Testis (tissue), 3 donors: Measurements from ENCODE around the gene FBL. TPM values are rescaled to one million over a fixed set of nuclear protein-coding genes. Genes with fewer than 3 reads are reported as not detected.

Source experiments
- DNase-seq: peaks from one replicate; pipeline ENCODE4 v3.0.0-alpha.2; 2019
- H3K27ac ChIP-seq, 2 donors: fragments of 200-600 bp; sonication (generic); one replicate each; pipeline ENCODE4 v1.5.1; 2019
- H3K27me3 ChIP-seq: fragments of 200-600 bp; sonication (generic); one replicate; pipeline ENCODE4 v1.5.1; 2019
- H3K36me3 ChIP-seq: fragments of 200-600 bp; sonication (generic); one replicate; pipeline ENCODE4 v1.5.1; 2017; ENCODE audit warnings: low read depth; ENCODE audit errors: missing control alignments
- H3K4me1 ChIP-seq: fragments of 200-600 bp; sonication (generic); one replicate; pipeline ENCODE4 v1.5.1; 2019
- H3K4me3 ChIP-seq, 2 donors: fragments of 200-600 bp; sonication (generic); one replicate each; pipeline ENCODE4 v1.5.1; 2017 to 2019
- H3K9me3 ChIP-seq: fragments of 200-600 bp; sonication (generic); one replicate; pipeline ENCODE4 v1.5.1; 2017
- POLR2A ChIP-seq: fragments of 450-650 bp; IDR thresholded peaks from one replicate; pipeline ENCODE4 v1.6.1; 2017; ENCODE audit warnings: antibody characterized with exemption, mild to moderate bottlenecking, moderate library complexity
- WGBS, 2 donors: methylation state at CpG; one replicate each; pipeline ENCODE4 v1.1.5; 2018; 5-methylcytosine and 5-hydroxymethylcytosine counted together
- intact Hi-C: fragments of 100-400 bp; cut with DNase I; formaldehyde crosslinking; loops from one replicate; pipeline ENCODE4 v1.15.1; 2023; ENCODE audit warnings: low total_unique reads
- polyA plus RNA-seq: library from polyadenylated mRNA; stranded (reverse); fragments of 350-450 nt; fragmentation: Illumina TruSeq; extraction: RNeasy Lipid Tissue Mini Kit (QIAGEN cat#74804); gene quantifications from one replicate; pipeline ENCODE4 v1.2.3, GENCODE V29; 2014; ENCODE audit warnings: low read depth, low replicate concordance; ENCODE audit not compliant: insufficient read depth
- total RNA-seq, 2 donors: library from RNA; depleted of rRNA; stranded (reverse); fragments of >200 nt; gene quantifications; one replicate each; pipeline ENCODE4 v1.2.3, GENCODE V29; 2016
- TF ChIP-seq, protein P1 (sequence below), 3 experiments: fragments of 450-650 bp in 2 of 3; fragments of 200-600 bp in 1 of 3; sonication (generic) in 1 of 3; IDR thresholded peaks; one replicate each; pipeline ENCODE4 v1.5.1; 2016 to 2019; ENCODE audit warnings: antibody characterized with exemption in 3 of 3, mild to moderate bottlenecking in 2 of 3, moderate library complexity in 1 of 3

FBL gene
- total and polyA plus RNA-seq, 3 donors from 2014 or later: 236 to 303 (median 301) TPM

DNA sequence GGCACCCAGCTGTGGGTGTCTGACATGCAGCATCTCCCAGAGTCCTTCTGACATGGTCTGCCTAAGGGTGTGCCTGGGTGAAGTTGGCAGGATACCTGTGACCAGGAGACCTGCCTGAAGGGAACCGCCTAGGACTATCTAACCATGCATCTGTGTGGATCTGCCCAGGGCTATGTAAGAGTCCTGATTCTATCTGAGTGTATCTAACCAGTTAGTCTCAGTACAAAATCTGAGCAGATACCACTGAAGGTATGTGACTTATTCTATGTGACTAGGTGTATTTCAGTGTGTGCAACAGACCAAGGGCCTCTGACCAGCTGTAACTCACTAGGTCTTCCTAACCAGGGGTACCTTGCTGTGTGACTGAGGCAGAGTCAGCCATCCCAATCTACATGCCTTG is 28.2 kb upstream of the FBL start:
- WGBS, 2 donors: 100% methylated on average over 1 of the region's 1 CpG; no CpG with 5 or more reads in 1 of the 2 donors
- H3K36me3 ChIP-seq: no peaks in the 10 kb centered on the region
- TF ChIP-seq, protein P1, sequence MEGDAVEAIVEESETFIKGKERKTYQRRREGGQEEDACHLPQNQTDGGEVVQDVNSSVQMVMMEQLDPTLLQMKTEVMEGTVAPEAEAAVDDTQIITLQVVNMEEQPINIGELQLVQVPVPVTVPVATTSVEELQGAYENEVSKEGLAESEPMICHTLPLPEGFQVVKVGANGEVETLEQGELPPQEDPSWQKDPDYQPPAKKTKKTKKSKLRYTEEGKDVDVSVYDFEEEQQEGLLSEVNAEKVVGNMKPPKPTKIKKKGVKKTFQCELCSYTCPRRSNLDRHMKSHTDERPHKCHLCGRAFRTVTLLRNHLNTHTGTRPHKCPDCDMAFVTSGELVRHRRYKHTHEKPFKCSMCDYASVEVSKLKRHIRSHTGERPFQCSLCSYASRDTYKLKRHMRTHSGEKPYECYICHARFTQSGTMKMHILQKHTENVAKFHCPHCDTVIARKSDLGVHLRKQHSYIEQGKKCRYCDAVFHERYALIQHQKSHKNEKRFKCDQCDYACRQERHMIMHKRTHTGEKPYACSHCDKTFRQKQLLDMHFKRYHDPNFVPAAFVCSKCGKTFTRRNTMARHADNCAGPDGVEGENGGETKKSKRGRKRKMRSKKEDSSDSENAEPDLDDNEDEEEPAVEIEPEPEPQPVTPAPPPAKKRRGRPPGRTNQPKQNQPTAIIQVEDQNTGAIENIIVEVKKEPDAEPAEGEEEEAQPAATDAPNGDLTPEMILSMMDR (IDR thresholded peaks at IDR 0.05): no peak
- TF ChIP-seq POLR2A: no peak
- H3K27ac ChIP-seq: no peak overlapping the region
- H3K9me3 ChIP-seq: no peaks in the 10 kb centered on the region
- H3K27me3 ChIP-seq: no peaks in the 10 kb centered on the region
- intact Hi-C loops: no loop called here
- no peak for DNase-seq
- no peak overlapping the region for H3K4me3 ChIP-seq
- no peaks in the 10 kb centered on the region for H3K4me1 ChIP-seq

DNA sequence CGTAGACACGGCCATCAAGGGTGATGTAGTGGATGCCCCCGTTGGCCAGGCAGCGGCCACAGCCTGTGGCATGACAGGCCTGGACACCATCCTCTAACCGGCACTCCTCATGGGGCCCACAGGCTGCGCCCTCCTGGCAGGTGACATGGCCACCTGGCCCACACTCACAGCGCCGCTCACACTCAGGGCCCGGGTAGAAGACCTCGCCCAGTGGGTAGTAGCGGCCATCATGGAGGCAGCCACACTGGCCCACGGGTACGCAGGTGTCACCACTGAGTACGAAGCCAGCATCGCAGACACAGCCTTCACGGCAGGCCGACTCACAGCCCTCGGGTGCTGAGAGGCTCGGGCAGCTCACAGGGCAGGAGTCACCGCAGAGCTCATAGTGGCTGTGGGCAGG is 27.2 kb upstream of the FBL start:
- intact Hi-C loops: no loop called here
- Histone ChIP-seq H3K27ac (no peak overlapping the region), H3K4me1 (no peaks in the 10 kb centered on the region), H3K36me3 (no peaks in the 10 kb centered on the region), H3K27me3 (no peaks in the 10 kb centered on the region), H3K9me3 (no peaks in the 10 kb centered on the region), H3K4me3 (no peak overlapping the region)
- TF ChIP-seq POLR2A: no peak
- TF ChIP-seq, protein P1 (IDR thresholded peaks at IDR 0.05): no peak
- no peak for DNase-seq
- 90 to 93% methylated on average over 7 to 20 of the region's 20 CpGs for WGBS, 2 donors

DNA sequence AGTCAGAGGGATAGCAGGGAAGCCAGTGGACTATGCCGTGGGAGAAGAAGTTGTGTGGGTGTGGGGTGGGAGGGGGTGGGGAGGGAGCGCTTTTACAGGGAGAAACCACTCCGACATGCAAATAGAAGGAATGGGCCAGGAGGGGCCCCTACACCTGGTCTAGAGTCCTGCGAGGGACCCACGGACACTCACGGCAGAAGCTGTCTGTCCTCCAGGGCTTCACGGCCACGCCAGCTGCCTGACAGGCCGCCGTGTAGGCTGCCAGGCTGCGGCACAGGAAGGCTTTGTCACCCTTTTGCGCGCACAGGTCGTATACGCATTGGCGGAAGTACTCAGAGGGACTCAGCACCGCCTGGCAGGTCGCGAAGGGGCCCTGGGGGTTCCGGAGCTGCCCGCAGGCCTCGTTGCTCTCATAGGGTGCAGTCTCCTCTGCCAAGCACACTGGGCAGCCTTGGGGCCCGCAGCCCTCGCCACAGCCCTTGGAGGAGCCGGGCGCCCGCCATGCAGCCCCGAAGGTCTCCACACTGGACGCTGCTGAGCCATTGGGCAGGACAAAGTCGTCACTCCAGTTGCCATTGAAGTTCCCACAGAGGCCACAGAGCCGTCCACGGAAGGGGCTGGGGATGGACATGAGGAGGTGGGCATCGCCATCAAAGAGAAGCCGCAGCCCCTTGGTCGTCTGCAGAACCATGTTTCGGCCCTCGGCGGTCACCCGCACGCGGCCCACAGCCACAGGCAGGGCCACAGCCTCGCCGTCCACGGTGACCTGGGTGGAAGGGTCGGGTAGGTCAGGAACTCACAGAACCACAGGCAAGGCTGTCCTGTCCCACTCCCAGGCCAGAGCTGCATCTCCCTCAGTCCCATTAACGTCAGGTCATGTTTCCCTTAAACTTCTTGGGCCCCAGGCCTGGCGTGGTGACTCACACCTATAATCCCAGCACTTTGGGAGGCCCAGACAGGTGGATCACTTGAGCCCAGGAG is 26.0 kb upstream of the FBL start:
- 80 to 91% methylated on average over 16 to 46 of the region's 47 CpGs for whole genome bisulfite sequencing, 2 donors
- Histone ChIP-seq H3K9me3 (no peaks in the 10 kb centered on the region), H3K4me3 (no peak overlapping the region), H3K36me3 (no peaks in the 10 kb centered on the region), H3K27me3 (no peaks in the 10 kb centered on the region), H3K4me1 (no peaks in the 10 kb centered on the region), H3K27ac (no peak overlapping the region)
- DNase-seq: no peak
- intact Hi-C loops: no loop called here
- TF ChIP-seq, protein P1 (IDR thresholded peaks at IDR 0.05): no peak
- TF ChIP-seq POLR2A: no peak

DNA sequence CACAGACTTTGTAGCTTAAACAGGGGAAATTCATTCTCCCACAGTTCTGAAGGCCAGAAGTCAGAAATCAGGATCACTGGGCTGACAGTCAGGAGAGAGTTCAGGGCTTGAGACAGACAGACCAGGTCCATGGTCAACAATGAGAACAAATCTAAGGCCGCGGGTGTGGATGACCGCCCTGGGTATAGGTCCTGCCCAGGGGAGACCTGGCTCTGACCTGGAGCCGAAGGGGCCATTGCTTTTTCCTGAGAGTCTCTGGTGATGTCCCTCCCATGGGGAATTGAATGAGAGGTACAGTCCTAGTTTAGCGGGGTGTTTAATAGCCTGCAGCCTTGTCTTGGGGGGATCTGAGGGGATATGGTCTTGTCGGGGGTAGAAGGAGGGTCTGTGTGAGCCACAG is 25.2 kb upstream of the FBL start:
- H3K36me3 ChIP-seq: no peaks in the 10 kb centered on the region
- TF ChIP-seq POLR2A: no peak
- TF ChIP-seq, protein P1 (IDR thresholded peaks at IDR 0.05): no peak
- WGBS, 2 donors: 88 to 95% methylated on average over 3 to 6 of the region's 6 CpGs
- no peaks in the 10 kb centered on the region for H3K4me1 ChIP-seq
- H3K27ac ChIP-seq: no peak overlapping the region
- intact Hi-C loops: no loop called here
- no peak overlapping the region for H3K4me3 ChIP-seq
- no peaks in the 10 kb centered on the region for H3K27me3 ChIP-seq
- H3K9me3 ChIP-seq: no peaks in the 10 kb centered on the region
- no peak for DNase-seq
